ENCODE results near the gene SBF1. TPM values are rescaled to one million over a fixed set of nuclear protein-coding genes. Genes with fewer than 3 reads are reported as not detected.

The SBF1 gene
- total and polyA plus RNA-seq, 2 of the 13 experiments (the other 11 are each of a cell fraction or from before 2014, with no cell fraction given), result 31.7 to 40.9 TPM

GRCh38 chr22:50507421-50507990 lies 32.7 kb upstream of the SBF1 start, which contains the start of gene LMF2 (continued):
- TF ChIP-seq SYNCRIP (IDR thresholded peaks at IDR 0.05; ENCODE audit: insufficient read depth, low read depth, low read length), result no peak
- no peak for TF ChIP-seq CCDC6 (CRISPR knock-in tag; IDR thresholded peaks at IDR 0.05)
- no peak for TF ChIP-seq ZBTB43 (CRISPR knock-in tag; conservative IDR thresholded peaks at IDR 0.05)
- TF ChIP-seq NR0B2 (CRISPR knock-in tag; IDR thresholded peaks at IDR 0.05), result no peak
- TF ChIP-seq ZNF224 (CRISPR knock-in tag; IDR thresholded peaks at IDR 0.05), result no peak
- TF ChIP-seq HHEX (CRISPR knock-in tag; IDR thresholded peaks at IDR 0.05), result no peak
- TF ChIP-seq ZNF570 (CRISPR knock-in tag; IDR thresholded peaks at IDR 0.05; ENCODE audit: borderline replicate concordance), result no peak
- TF ChIP-seq RBM22 (optimal IDR thresholded peaks at IDR 0.05; ENCODE audit: low read length), result no peak
- no peak for TF ChIP-seq HCFC1 (IDR thresholded peaks at IDR 0.05; ENCODE audit: low read depth, low read length)
- 0 out of 2 replicates have a peak, but pooled peaks have one; percentile 34 for TF ChIP-seq E2F1 (CRISPR knock-in tag; IDR thresholded peaks at IDR 0.05)
- TF ChIP-seq CERS6 (CRISPR knock-in tag; IDR thresholded peaks at IDR 0.05), result no peak
- peak; percentile 59; the same call in 1 of the 2 replicates for TF ChIP-seq SP4 (CRISPR knock-in tag; IDR thresholded peaks at IDR 0.05)
- peak; percentile 52; the same call in 1 of the 2 replicates for TF ChIP-seq UBTF (CRISPR knock-in tag; IDR thresholded peaks at IDR 0.05)
- no peak for TF ChIP-seq BCL6 (CRISPR knock-in tag; IDR thresholded peaks at IDR 0.05)
- TF ChIP-seq TAF15 (IDR thresholded peaks at IDR 0.05; ENCODE audit: low read depth, low read length, poor library complexity, severe bottlenecking), result no peak
- no peak for TF ChIP-seq ZNF121 (CRISPR knock-in tag; IDR thresholded peaks at IDR 0.05)
- TF ChIP-seq DMTF1 (CRISPR knock-in tag; IDR thresholded peaks at IDR 0.05), result no peak
- TF ChIP-seq ZNF670 (CRISPR knock-in tag; IDR thresholded peaks at IDR 0.05; ENCODE audit: borderline replicate concordance), result no peak
- no peak for TF ChIP-seq ZNF362 (CRISPR knock-in tag; IDR thresholded peaks at IDR 0.05; ENCODE audit: borderline replicate concordance)

Measured in HepG2 (cell line).